GM12878 (cell line): Measurements from ENCODE around the gene JMJD6. TPM values are rescaled to one million over a fixed set of nuclear protein-coding genes. Genes with fewer than 3 reads are reported as not detected.

ENCODE experiments used
- EGR1 ChIP-seq, 2 experiments: IDR thresholded peaks; 1 replicate in 1 of 2; 2 replicates in 1 of 2; pipeline ENCODE4 v1.6.1; 2011 to 2012; ENCODE audit warnings: low read depth in 2 of 2, low read length in 2 of 2, borderline replicate concordance in 1 of 2, mild to moderate bottlenecking in 1 of 2, moderate library complexity in 1 of 2
- FOS ChIP-seq: IDR thresholded peaks from 3 replicates; pipeline ENCODE4 v1.6.1; 2011; ENCODE audit warnings: borderline replicate concordance; ENCODE audit not compliant: insufficient read length; ENCODE audit errors: extremely low read depth
- FOXM1 ChIP-seq: IDR thresholded peaks from 2 replicates; pipeline ENCODE4 v1.6.1; 2012; ENCODE audit warnings: low read depth, mild to moderate bottlenecking, inconsistent platforms, low read length, moderate library complexity
- JUND ChIP-seq: IDR thresholded peaks from 2 replicates; pipeline ENCODE4 v1.6.1; 2012; ENCODE audit warnings: low read depth, mild to moderate bottlenecking, low read length, improper control_type of control experiment, moderate library complexity
- MTA3 ChIP-seq: IDR thresholded peaks from 2 replicates; pipeline ENCODE4 v1.6.1; 2012; ENCODE audit warnings: low read length, inconsistent platforms, borderline replicate concordance
- POLR2AphosphoS2 ChIP-seq: IDR thresholded peaks from 2 replicates; pipeline ENCODE4 v1.6.1; 2011; ENCODE audit warnings: low read depth, mild to moderate bottlenecking, low read length, improper control_type of control experiment, moderate library complexity
- SMARCA5 ChIP-seq: fragments of 450-650 bp; IDR thresholded peaks from 2 replicates; pipeline ENCODE4 v1.6.1; 2017; ENCODE audit warnings: mild to moderate bottlenecking
- SUPT20H ChIP-seq: IDR thresholded peaks from 2 replicates; pipeline ENCODE4 v1.6.1; 2011; ENCODE audit warnings: low read depth, mild to moderate bottlenecking, low read length, moderate library complexity, borderline replicate concordance; ENCODE audit not compliant: control insufficient read depth
- ZZZ3 ChIP-seq: IDR thresholded peaks from 2 replicates; pipeline ENCODE4 v1.6.1; 2011; ENCODE audit warnings: low read depth; ENCODE audit not compliant: control insufficient read depth, insufficient read length
- polyA plus RNA-seq, 11 experiments: library from polyadenylated mRNA; depleted of rRNA in 4 of 11; unstranded in 6 of 11; stranded (reverse) in 5 of 11; fragments of >200 nt; fragmentation: Nextera tagmentation in 4 of 11; fragmentation: Illumina TruSeq in 1 of 11; extraction: Ambion mirVana in 4 of 11; extraction: Trizol in 1 of 11; gene quantifications; 1 replicate in 1 of 11; 2 replicates in 10 of 11; pipeline versions ENCODE4 v1.2.1 to v1.2.3, GENCODE V29; 2011 to 2016; ENCODE audit warnings: inconsistent platforms in 2 of 11, missing spikeins in 2 of 11, low read depth in 1 of 11
- total RNA-seq, 4 experiments: library from RNA; depleted of rRNA in 3 of 4; stranded (reverse); fragments of >200 nt in 3 of 4; fragmentation: Illumina TruSeq in 1 of 4; extraction: Trizol in 1 of 4; gene quantifications; 2 replicates each; pipeline versions ENCODE4 v1.2.1 to v1.2.3, GENCODE V29; 2013 to 2021
- TF ChIP-seq, protein P1 (sequence below): IDR thresholded peaks from 2 replicates; pipeline ENCODE4 v1.6.1; 2012; ENCODE audit warnings: low read depth, low read length, improper control_type of control experiment
- TF ChIP-seq, protein P2 (sequence below): fragments of 450-650 bp; IDR thresholded peaks from 2 replicates; pipeline ENCODE4 v1.6.1; 2017; ENCODE audit warnings: antibody characterized with exemption, mild to moderate bottlenecking, moderate library complexity
- TF ChIP-seq, protein P3 (sequence below): fragments of 450-650 bp; IDR thresholded peaks from 2 replicates; pipeline ENCODE4 v1.6.1; 2017; ENCODE audit warnings: mild to moderate bottlenecking, moderate library complexity

The JMJD6 gene
- total and polyA plus RNA-seq, 10 of the 15 experiments (the other 5 are each of a cell fraction or from before 2014, with no cell fraction given), result 1.2 to 36.0 (median 22.2) TPM

DNA sequence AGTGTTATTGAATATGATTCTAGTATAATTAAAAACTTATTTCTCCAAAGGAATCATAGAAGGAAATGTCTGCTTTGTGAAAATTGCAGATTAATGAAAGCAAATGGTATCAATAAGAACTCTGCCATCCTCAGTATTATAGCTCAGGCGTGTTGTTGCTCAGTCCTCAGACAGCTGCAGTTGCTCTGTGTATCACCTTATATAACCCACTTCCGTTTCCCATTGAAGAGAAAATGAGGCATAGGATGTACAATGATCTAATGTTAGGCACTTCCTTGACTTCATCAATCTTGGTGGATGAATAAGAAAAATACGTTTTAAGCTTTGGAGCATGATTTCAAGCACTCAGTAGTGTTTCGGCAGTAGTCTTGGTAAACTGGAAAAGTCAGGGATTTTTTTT, 25.6 kb upstream of the JMJD6 start (continued):
- TF ChIP-seq EGR1 (IDR thresholded peaks at IDR 0.05; ENCODE audit: borderline replicate concordance in 1 of 2, low read depth in 2 of 2, low read length in 2 of 2), result no peak
- TF ChIP-seq, protein P1, sequence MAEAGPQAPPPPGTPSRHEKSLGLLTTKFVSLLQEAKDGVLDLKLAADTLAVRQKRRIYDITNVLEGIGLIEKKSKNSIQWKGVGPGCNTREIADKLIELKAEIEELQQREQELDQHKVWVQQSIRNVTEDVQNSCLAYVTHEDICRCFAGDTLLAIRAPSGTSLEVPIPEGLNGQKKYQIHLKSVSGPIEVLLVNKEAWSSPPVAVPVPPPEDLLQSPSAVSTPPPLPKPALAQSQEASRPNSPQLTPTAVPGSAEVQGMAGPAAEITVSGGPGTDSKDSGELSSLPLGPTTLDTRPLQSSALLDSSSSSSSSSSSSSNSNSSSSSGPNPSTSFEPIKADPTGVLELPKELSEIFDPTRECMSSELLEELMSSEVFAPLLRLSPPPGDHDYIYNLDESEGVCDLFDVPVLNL, result no peak
- no peak for TF ChIP-seq SMARCA5
- no peak for TF ChIP-seq MTA3
- TF ChIP-seq ZZZ3, result no peak
- no peak for TF ChIP-seq JUND
- TF ChIP-seq, protein P2, sequence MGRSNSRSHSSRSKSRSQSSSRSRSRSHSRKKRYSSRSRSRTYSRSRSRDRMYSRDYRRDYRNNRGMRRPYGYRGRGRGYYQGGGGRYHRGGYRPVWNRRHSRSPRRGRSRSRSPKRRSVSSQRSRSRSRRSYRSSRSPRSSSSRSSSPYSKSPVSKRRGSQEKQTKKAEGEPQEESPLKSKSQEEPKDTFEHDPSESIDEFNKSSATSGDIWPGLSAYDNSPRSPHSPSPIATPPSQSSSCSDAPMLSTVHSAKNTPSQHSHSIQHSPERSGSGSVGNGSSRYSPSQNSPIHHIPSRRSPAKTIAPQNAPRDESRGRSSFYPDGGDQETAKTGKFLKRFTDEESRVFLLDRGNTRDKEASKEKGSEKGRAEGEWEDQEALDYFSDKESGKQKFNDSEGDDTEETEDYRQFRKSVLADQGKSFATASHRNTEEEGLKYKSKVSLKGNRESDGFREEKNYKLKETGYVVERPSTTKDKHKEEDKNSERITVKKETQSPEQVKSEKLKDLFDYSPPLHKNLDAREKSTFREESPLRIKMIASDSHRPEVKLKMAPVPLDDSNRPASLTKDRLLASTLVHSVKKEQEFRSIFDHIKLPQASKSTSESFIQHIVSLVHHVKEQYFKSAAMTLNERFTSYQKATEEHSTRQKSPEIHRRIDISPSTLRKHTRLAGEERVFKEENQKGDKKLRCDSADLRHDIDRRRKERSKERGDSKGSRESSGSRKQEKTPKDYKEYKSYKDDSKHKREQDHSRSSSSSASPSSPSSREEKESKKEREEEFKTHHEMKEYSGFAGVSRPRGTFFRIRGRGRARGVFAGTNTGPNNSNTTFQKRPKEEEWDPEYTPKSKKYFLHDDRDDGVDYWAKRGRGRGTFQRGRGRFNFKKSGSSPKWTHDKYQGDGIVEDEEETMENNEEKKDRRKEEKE, result no peak
- TF ChIP-seq FOS, result no peak
- TF ChIP-seq, protein P3, sequence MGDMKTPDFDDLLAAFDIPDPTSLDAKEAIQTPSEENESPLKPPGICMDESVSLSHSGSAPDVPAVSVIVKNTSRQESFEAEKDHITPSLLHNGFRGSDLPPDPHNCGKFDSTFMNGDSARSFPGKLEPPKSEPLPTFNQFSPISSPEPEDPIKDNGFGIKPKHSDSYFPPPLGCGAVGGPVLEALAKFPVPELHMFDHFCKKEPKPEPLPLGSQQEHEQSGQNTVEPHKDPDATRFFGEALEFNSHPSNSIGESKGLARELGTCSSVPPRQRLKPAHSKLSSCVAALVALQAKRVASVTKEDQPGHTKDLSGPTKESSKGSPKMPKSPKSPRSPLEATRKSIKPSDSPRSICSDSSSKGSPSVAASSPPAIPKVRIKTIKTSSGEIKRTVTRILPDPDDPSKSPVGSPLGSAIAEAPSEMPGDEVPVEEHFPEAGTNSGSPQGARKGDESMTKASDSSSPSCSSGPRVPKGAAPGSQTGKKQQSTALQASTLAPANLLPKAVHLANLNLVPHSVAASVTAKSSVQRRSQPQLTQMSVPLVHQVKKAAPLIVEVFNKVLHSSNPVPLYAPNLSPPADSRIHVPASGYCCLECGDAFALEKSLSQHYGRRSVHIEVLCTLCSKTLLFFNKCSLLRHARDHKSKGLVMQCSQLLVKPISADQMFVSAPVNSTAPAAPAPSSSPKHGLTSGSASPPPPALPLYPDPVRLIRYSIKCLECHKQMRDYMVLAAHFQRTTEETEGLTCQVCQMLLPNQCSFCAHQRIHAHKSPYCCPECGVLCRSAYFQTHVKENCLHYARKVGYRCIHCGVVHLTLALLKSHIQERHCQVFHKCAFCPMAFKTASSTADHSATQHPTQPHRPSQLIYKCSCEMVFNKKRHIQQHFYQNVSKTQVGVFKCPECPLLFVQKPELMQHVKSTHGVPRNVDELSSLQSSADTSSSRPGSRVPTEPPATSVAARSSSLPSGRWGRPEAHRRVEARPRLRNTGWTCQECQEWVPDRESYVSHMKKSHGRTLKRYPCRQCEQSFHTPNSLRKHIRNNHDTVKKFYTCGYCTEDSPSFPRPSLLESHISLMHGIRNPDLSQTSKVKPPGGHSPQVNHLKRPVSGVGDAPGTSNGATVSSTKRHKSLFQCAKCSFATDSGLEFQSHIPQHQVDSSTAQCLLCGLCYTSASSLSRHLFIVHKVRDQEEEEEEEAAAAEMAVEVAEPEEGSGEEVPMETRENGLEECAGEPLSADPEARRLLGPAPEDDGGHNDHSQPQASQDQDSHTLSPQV, result no peak
- TF ChIP-seq SUPT20H, result no peak
- no peak for TF ChIP-seq FOXM1
- no peak for TF ChIP-seq POLR2AphosphoS2
